ENCODE data around the gene NEU4.
"Not testable (repeated sequence)": the region's sequence is repeated elsewhere in the genome, so short reads cannot be mapped to it uniquely, and the experiment has no call there.

NEU4 gene

GRCh38 chr2:241814393-241814642 lies 5.3 kb downstream of the NEU4 start:
- DNase-seq, result no peak

- DNase-seq, result no peak
Measured at GRCh38 chr2:241814643-241815476, 5.9 kb downstream of the NEU4 start.

GRCh38 chr2:241815477-241816430 lies 6.8 kb downstream of the NEU4 start:
- DNase-seq, result no peak

GRCh38 chr2:241816431-241817121 lies 7.6 kb downstream of the NEU4 start:
- DNase-seq, result no peak

- DNase-seq, result peak; percentile 34 to 38 (median 35)
Measured at GRCh38 chr2:241817126-241817820, 8.3 kb downstream of the NEU4 start.

DNA sequence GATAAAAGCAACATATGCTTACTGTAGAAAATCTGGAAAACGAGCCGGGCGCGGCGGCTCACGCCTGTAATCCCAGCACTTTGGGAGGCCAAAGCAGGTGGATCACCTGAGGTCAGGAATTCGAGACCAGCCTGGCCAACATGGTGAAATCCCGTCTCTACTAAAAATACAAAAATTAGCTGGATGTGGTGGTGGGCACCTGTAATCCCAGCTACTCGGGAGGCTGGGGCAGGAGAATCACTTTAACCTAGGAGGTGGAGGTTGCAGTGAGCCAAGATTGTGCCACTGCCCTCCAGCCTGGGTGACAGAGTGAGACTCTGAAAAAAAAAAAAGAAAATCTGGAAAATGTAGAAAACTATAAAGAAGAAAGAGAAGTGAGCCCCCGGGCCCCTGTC lies 8.8 kb downstream of the NEU4 start:
- DNase-seq, result not testable (repeated sequence)

DNA sequence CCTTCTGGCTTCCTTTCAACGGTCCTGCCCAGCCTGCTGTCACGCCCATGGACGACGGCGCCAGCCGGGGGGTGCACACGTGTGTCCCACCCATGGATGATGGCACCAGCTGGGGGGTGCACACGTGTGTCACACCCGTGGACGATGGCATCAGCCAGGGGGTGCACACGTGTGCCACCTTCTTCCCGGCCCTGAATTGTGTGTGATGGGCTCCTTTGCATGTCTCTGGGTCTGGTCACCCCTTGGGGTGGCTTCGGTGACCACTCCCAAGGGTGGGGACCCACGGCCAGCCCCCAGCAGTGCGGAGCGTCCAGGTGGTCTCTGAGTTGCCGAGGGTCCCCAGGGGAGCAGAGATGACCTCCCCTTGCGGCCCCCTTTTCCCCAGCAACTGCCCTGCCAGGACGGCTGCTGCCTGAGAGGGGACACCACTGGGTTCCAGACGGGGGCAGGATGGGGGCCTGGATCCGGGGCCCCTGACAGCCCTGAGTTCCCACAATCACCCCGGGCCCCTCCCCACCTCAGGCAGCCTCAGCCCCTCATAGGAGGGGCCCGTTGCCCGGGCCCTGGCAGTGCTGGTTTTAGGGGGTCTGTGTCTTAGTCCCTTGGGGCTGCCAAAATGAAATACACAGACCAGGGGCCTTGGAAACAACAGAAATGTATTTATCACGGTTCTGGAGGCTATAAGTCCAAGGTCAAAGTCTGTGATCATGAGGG lies 9.4 kb downstream of the NEU4 start:
- no peak for DNase-seq

DNA sequence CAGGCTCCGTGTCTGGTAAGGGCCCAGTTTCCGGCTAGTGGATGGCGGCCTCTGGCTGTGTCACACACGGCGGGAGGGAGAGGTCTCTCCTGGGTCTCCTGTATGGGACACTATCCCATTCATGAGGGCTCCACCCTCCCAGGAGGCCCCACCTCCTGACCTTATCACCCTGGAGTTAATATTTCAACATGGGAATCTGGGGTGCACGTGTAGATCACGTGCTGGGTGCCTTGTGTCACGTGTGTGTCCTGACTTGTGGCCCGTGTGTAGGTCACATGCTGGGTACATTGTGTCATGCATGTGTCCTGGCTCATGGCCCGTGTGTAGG lies 9.9 kb downstream of the NEU4 start:
- DNase-seq, result no peak

DNA sequence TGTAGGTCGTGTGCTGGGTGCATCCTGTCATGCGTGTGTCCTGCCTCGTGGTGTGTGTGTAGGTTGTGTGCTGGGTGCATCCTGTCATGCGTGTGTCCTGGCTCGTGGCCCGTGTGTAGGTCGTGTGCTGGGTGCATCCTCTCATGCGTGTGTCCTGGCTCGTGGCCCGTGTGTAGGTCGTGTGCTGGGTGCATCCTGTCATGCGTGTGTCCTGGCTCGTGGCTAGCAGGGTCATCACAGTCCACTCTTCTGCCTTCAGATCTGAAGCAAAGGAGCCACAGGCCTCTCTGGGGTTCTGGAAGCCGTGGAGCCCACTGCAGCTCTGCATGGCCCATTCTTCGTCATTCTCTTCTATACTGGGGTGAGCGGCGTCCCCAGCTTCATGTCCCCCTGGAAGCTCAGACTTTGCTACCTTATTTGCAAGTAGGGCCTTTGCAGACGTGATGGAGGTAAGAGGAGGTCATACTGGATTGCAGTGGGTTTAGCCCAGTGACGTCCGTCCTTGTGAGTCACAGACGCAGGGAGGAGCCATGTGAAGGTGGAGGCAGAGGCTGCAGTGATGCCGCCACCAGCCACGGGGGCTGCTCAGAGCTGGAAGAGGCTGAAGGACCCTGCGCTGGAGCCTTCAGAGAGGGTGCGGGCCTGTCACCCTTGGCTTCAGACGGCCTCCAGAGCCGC lies 11.1 kb downstream of the NEU4 start:
- not testable (repeated sequence) for DNase-seq

DNA sequence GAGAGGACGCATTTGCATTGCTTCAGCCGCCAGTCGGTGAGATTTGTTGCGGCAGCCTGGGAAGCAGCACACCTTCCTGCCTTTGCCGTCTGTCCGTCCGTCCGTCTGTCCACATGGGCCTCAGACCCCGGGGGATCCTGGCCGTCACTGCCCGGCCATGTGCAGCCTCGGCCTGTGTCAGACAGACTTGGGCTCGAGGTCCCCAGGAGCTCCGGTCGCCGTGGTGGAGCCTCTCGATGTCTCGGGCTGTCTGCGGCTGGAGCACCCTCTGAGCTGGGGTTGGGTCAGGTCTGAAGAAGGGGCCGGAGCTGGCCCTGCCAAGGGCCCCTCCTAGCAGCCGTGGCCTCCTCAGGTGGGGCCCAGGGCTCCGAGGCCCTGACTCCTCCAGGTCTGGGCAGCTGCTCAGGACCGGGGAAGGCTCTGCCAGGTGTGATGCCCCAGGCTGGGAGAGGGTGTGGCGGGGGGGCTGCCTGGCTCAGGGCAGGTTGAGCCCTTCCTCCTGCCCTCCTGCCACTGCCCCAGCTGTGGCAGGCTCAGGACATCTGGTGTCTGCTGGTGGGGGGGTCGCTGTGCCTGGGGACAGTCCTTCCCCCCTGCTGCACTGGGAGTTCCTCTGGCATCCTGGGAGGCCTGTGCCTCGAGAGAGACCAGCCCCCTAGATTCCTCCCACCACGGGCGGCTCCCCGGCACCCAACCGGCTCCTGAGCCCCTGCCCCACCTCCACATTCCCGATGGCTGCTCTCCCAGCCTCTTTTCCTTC lies 11.8 kb downstream of the NEU4 start:
- DNase-seq, result no peak

DNA sequence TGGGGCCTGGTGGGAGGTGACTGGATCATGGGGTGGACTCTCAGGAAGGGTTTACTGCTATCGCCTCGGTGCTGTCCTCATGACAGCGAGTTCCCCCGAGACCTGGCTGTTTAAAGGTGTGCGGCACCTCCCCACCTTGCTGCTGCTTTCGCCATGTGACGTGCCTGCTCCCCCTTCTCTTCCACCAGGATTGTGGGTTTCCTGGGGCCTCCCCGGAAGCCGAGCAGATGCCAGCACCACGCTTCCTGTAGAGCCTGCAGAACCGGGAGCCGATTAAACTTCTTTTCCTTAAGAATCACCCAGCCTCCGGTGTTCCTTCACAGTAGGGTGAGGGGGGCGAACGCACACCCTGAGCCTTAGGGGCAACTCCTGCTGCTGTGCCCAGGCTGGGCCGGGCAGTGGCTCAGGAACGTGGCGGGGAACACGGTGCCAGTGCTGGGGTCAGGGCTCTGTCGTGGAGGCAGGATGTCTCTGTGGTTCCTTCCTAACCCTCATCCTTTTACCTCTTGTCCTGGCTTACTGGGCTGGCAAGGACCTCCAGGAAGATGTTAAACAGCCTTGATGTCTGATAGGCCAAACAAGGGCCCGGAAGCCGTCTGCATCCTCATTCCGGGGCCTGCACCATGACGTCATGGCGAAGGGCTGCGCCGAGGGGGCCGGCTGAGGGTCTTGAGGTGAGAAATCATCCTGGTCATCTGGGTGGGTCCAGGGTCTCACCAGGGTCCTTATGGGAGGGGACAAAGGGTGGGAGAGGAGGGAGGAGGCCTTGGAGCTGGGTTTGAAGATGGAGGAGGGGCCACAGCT lies 12.7 kb downstream of the NEU4 start:
- DNase-seq, result no peak

DNA sequence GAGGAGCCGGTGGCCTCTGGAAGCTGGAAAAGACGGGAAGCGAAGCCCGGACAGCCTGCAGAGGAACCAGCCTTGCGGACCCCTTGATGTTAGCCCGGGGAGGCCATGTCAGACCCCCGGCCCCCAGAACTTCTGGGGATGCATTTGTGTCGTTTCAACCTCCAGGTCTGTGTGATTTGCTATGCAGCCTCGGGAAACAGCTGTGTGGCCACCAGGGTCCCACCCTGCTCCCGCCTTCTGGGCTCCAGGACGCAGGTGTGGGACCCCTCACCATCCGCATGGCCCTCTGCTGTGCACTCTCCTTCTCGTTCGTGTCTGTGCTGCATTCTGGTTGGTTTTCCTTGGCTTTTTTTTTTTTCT lies 13.3 kb downstream of the NEU4 start:
- no peak for DNase-seq

GRCh38 chr2:241823531-241824437 lies 14.8 kb downstream of the NEU4 start:
- DNase-seq, result not testable (repeated sequence)

GRCh38 chr2:241827394-241827793 lies 18.4 kb downstream of the NEU4 start:
- no peak for DNase-seq

GRCh38 chr2:241833101-241833663 lies 24.2 kb downstream of the NEU4 start:
- DNase-seq, result no peak

DNA sequence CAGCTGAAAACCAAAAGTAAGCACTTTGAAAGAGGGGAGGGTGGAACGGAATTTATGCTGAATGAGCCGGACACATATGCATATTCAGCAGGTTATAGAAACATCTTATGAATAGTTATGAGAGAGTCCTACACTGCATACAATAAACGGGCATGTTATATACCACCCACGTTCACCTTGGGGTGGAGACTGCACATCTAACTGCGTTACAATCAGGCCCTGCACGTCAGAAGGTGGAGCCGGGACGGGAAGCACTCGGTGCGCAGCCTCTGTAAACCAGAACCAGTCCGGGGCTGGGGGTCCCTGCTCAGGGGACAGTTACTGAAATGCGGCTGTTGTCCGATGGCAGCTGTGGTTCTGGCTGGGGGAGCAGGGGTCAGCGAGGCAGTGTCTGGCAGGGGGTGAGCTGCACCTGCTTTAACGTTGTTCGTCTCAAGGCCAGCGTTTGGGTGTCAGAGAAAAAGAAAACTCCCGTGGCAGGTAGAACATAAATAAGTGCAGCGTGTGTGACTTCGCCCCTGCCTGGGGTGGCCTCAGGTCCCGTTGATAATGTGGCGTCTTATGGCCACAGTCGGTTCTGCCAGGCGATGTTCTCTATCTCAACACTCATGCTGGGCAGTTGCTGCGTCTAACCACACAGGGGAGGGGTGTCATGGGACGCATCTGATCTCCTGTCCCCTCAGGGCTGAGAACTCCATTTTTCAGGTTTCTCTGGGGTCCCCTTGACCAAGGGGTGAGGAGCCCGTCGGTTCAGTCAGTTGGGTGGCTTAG lies 24.9 kb downstream of the NEU4 start:
- DNase-seq, result not testable (repeated sequence)

DNA sequence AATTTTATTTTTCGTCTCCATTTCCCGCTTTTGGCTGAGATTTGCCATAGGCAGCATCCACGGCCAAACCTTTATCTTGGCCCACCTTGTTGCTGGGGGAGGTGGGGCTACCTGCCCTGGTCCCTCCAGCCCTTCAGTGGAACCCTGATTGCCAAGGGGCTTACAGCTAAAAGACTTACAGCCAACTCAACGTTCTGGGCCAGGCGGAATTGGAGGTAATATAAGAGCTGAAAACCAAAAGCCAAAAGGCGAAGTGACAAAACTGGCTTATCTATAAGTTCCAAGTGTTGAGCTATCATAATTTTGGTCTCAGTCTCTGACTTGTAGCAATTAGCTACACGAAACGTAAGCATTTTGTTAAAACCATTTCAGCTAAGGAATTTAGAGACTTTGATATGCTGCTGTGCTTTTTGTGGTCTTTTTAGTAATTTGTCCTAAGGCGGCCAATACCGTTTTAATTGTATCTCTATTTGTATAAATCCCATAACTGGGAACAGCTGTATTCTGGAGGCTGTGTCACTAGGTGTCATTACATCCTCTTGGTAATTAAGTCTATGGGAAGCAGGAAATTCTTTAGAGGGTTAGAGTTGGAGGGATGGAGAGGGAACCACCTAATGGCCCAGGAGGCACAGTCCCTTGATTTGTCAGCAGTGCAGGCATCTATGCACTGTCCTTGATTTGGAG lies 25.7 kb downstream of the NEU4 start:
- DNase-seq, result no peak
